Islet of Langerhans (tissue), 1 donor: Measurements from ENCODE around the gene RPS6KB2.
"Not testable (repeated sequence)": the region's sequence is repeated elsewhere in the genome, so short reads cannot be mapped to it uniquely, and the experiment has no call there.

Source experiments
- FAIRE-seq: peaks from one replicate; lab custom pipeline; 2011; peaks lifted over from hg19 to GRCh38; lab: Jason Lieb, UNC

The RPS6KB2 gene

DNA sequence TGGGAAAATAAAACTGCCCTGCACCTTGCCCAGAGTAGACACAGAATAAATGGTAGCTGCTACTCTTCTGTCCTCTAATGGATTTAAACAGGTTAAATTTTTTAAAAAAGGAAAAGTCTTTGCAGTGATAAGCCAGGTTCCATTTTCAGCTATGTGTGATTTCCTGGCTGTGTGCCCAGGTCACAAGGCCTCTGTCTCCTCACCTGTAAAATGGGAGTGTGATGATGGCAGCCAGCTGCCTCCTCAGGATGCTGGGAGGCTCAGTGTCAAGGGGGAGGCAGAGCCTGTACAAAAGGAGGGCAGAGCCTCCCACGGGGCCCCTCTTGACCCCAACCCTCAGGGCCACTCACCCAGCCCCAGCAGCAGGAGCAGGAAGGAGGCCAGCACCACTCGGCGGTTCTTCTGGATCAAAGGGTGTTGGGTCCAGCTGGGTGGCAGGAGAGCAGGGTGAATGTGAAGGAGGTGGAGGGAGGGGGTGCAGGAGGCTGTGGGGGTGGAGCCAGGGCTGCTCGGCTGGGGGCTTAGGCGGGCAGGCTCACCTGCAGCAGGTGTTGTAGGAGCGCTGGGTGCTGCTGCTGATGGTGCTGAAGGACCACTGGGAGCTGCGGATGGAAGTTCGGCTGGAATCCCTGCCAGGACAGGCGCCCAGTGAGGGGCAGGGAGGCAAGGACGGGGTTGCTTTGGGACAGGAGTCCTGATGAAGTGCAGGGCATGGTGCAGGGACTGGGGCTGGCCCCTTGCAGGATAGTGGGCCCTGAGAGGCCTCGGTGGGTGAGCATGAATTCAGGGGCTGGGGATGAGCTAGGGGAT, 38.9 kb downstream of the RPS6KB2 start:
- no peak for FAIRE-seq

- FAIRE-seq: no peak
Measured at GRCh38 chr11:67468056-67468455, 39.8 kb downstream of the RPS6KB2 start.

GRCh38 chr11:67468456-67468758, 40.1 kb downstream of the RPS6KB2 start:
- FAIRE-seq: no peak

GRCh38 chr11:67468759-67469507, 40.6 kb downstream of the RPS6KB2 start, which contains the start of gene TMEM134:
TMEM134 (minus strand) TSS chr11:67469251; CDS start chr11:67469192, 59 bp downstream.
- FAIRE-seq: no peak

DNA sequence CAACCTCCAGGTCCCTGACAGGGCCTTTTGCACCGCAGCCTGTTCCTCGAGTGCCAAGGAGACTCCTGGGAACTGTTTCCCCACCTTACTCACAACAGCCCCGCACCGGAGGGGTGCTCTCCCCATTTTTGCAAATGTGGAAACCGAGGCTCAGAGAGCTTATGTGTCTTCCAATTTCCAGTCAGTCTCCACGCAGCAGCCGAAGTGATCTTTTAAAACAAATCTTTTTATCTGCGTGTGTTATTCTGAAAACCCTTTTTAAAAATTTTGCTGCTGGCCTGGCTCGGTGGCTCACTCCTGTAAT, 41.2 kb downstream of the RPS6KB2 start:
- no peak for FAIRE-seq

DNA sequence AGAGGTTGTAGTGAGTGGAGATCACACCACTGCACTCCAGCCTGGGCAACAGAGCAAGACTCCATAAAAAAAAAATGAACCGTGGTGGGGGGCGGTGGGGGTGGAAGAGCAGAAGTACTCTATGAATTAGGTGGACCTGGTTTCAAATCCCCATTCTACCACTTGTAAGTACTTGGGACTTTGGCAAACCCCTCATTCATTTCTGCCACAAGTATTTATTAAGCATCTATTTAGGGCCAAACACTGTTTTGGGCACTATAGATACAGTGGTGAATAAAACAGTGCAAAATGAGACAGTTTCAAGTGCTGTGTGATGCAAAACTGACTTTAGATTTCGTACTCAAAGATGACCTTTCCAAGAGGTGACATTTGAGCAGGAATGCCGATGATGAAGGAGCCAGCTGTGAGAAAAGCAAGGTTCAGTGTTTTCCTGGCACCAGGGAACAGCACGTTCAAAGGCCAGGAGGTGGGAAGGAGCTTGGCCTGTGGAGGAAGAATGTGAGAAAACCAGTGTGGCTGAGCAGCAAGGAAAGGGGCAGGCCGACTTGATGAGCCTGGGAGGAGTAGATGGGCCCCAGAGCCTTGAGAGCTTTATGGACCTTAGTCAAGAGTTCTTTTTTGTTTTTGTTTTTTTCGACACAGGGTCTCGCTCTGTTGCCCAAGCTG, 42.2 kb downstream of the RPS6KB2 start:
- no peak for FAIRE-seq

- no peak for FAIRE-seq
Measured at GRCh38 chr11:67472882-67473281, 44.6 kb downstream of the RPS6KB2 start.

DNA sequence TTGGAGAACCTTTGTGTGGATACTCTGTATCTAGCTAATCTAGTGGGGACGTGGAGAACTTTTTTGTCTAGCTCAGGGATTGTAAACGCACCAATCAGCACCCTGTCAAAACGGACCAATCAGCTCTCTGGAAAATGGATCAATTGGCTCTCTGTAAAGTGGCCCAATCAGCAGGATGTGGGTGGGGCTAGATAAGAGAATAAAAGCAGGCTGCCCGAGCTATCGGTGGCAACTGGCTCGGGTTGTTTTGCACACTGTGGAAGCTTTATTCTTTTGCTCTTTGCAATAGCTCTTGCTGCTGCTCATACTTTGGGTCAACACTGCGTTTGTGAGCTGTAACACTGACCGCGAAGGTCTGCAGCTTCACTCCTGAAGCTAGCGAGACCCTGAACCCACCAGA, 48.4 kb downstream of the RPS6KB2 start:
- not testable (repeated sequence) for FAIRE-seq

DNA sequence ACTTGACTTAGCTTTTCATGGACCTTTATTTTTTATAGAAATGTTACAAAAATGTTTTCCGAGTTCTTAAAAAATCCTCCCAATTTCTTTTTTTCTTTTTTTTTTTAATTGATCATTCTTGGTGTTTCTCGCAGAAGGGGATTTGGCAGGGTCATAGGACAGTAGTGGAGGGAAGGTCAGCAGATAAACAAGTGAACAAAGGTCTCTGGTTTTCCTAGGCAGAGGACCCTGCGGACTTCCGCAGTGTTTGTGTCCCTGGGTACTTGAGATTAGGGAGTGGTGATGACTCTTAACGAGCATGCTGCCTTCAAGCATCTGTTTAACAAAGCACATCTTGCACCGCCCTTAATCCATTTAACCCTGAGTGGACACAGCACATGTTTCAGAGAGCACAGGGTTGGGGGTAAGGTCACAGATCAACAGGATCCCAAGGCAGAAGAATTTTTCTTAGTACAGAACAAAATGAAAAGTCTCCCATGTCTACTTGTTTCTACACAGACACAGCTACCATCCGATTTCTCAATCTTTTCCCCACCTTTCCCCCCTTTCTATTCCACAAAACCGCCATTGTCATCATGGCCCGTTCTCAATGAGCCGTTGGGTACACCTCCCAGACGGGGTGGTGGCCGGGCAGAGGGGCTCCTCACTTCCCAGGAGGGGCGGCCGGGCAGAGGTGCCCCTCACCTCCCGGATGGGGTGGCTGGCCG, 49.2 kb downstream of the RPS6KB2 start:
- FAIRE-seq: not testable (repeated sequence)

DNA sequence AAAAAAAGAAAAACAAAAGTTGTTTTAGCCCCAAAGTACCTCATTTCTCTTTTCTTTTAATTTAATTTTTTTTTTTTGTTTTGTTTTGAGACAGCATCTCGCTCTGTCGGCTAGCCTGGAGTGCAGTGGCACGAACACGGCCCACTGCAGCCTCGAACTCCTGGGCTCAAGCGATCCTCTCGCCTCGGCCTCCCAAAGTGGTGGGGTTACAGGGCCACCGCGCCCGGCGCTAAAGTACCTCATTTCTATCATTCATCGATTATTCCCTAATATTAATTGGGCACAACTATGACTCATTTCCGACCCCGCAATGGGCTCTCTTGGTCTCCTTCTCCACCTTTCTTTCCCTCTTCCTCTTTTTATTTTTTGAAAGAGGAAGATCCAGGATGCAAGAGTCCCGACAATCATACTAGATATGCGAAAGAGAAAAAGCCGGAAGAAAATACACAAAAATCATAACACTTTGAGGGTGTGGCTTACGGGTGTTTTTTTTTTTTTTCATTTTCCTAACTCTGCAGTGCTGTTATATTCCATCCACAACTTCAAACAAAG, 54.1 kb downstream of the RPS6KB2 start:
- FAIRE-seq: no peak

DNA sequence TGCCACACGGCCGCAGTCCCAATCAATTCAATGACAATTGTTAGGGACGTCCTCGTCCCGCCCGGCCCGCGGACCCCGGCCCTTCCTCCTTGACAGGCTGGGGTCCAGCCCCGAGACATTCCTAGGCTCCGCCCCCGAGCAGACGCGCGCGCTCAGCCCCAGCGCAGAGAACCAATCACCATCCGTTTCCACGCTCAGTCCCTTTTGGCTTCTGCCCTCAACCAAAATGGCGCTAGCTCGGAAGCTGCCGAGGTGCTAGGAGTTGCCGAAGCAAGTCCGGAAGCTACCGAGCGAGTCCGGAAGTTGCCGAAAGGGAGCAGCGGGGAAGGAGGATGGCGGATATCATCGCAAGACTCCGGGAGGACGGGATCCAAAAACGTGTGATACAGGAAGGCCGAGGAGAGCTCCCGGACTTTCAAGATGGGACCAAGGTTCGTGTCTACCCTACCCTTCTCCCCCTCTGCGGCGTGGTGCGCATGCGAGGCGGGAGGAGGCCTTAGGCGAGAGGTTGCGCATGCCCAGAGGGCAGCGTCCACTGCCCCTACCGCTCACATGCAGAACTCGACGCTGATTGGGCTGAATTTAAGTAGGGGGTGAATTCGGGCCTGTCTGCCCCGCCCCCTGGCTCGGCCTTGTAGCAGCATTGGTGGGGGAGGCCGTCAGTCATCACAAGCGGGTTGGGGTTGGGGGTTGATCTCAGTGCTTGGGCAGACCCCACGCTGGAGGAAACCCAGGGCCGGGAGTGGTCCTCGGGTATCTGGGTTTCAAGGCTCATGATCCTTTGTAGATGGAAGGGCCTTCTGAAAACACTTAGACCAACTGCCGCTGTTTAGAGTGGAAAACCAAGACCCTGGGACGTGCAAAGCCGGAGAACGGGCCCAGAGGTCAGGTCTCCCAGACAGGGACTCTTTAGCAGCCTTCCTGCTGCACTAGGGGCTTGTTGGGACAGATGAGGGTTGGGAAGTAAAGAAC, 54.8 kb downstream of the RPS6KB2 start, which contains the start of gene AIP:
TSS of gene AIP (plus strand) at position 200 of the 972 bp plus-strand sequence. CDS start at position 333, 133 bp downstream.
- no peak for FAIRE-seq

- no peak for FAIRE-seq
Measured at GRCh38 chr11:67483831-67484665, 55.8 kb downstream of the RPS6KB2 start.

- FAIRE-seq: no peak
Measured at GRCh38 chr11:67484847-67485311, 56.6 kb downstream of the RPS6KB2 start.
